NK-92 treated with Interleukin-12 subunit alpha and Interleukin-12 subunit beta, amount 100 ng/mL, for 24 hours (cell line): ENCODE data around the gene MTRFR.
"Not testable (repeated sequence)": the region's sequence is repeated elsewhere in the genome, so short reads cannot be mapped to it uniquely, and the experiment has no call there.

Experiments
- DNase-seq: peaks from one replicate; lab custom pipeline; 2025; lab: John Stamatoyannopoulos, UW

Gene MTRFR

GRCh38 chr12:123232807-123233504, at the start of gene MTRFR, which contains the start of gene MPHOSPH9:
Gene MTRFR, plus strand, starts transcription at chr12:123233436. Its CDS starts 20,239 bp downstream, at chr12:123253675.
Gene MPHOSPH9, minus strand, starts transcription at chr12:123233141. Its CDS starts 2,777 bp downstream, at chr12:123230364.
- peak; percentile 98 for DNase-seq

GRCh38 chr12:123187637-123188036, 45.6 kb upstream of the MTRFR start:
- no peak for DNase-seq

- DNase-seq = no peak
Measured at GRCh38 chr12:123199936-123200335, 33.3 kb upstream of the MTRFR start.

GRCh38 chr12:123200414-123200813, 32.8 kb upstream of the MTRFR start:
- DNase-seq = no peak

GRCh38 chr12:123206794-123207193, 26.4 kb upstream of the MTRFR start:
- not testable (repeated sequence) for DNase-seq

GRCh38 chr12:123207815-123208214, 25.4 kb upstream of the MTRFR start:
- DNase-seq = not testable (repeated sequence)

- DNase-seq = no peak
Measured at GRCh38 chr12:123223241-123223668, 10.0 kb upstream of the MTRFR start.

GRCh38 chr12:123225443-123225842, 7.8 kb upstream of the MTRFR start:
- no peak for DNase-seq

GRCh38 chr12:123227581-123228258, 5.5 kb upstream of the MTRFR start:
- DNase-seq = no peak

- no peak for DNase-seq
Measured at GRCh38 chr12:123229051-123229450, 4.2 kb upstream of the MTRFR start.

- no peak for DNase-seq
Measured at GRCh38 chr12:123231931-123232330, 1.3 kb upstream of the MTRFR start.

GRCh38 chr12:123232472-123232806, 797 bp upstream of the MTRFR start:
- DNase-seq = no peak

- no peak for DNase-seq
Measured at GRCh38 chr12:123233505-123234308, 471 bp downstream of the MTRFR start.

GRCh38 chr12:123237646-123238329, 4.6 kb downstream of the MTRFR start:
- DNase-seq = peak; percentile 34

- DNase-seq = no peak
Measured at GRCh38 chr12:123238330-123238682, 5.1 kb downstream of the MTRFR start.

GRCh38 chr12:123238961-123239360, 5.7 kb downstream of the MTRFR start:
- DNase-seq = no peak

GRCh38 chr12:123242116-123242904, 9.1 kb downstream of the MTRFR start:
- DNase-seq = no peak

- no peak for DNase-seq
Measured at GRCh38 chr12:123243671-123244262, 10.5 kb downstream of the MTRFR start.

- no peak for DNase-seq
Measured at GRCh38 chr12:123245678-123246077, 12.4 kb downstream of the MTRFR start.

- DNase-seq = not testable (repeated sequence)
Measured at GRCh38 chr12:123248129-123248528, 14.9 kb downstream of the MTRFR start.
